Naive thymus-derived CD8-positive, alpha-beta T cell (primary cell): ENCODE data around the gene WDR19. TPM values are rescaled to one million over a fixed set of nuclear protein-coding genes. Genes with fewer than 3 reads are reported as not detected.
"Not testable (repeated sequence)": the region's sequence is repeated elsewhere in the genome, so short reads cannot be mapped to it uniquely, and the experiment has no call there.

Experiments used
- ATAC-seq, 2 donors: fragments of 150-1000 bp; cut with Tn5 transposase in 1 of 2; sonication (Bioruptor Pico), chemical (Tn5 transposase) in 1 of 2; 1 replicate in 1 of 2; 2 replicates in 1 of 2; pipeline ENCODE4 v1.10.0; 2021; ENCODE audit warnings: mild to moderate bottlenecking in 2 of 2, moderate library complexity in 2 of 2
- POLR2A ChIA-PET: fragments of 350-600 bp; sonication (Branson Sonifier 250); formaldehyde crosslinking; loops from one replicate; lab custom pipeline; 2021; ENCODE audit warnings: antibody characterized with exemption; lab: Charles Lee
- DNase-seq, 10 donors: peaks; one replicate each; pipeline versions ENCODE4 v3.0.0 to v3.0.0-alpha.2; 2020 to 2022
- H3K27ac Mint-ChIP-seq, 10 donors: one replicate each; pipeline ENCODE4 v1.8.0; 2020 to 2022; ENCODE audit warnings: mild to moderate bottlenecking in 10 of 10, mixed read lengths in 10 of 10, moderate library complexity in 4 of 10, inconsistent platforms in 1 of 10
- H3K27me3 Mint-ChIP-seq, 5 donors: one replicate each; pipeline ENCODE4 v1.8.0; 2021 to 2022; ENCODE audit warnings: mixed read lengths in 5 of 5
- H3K36me3 Mint-ChIP-seq, 3 donors: one replicate each; pipeline ENCODE4 v1.8.0; 2020 to 2022; ENCODE audit warnings: mixed read lengths in 3 of 3, mild to moderate bottlenecking in 2 of 3, inconsistent platforms in 1 of 3
- H3K4me1 Mint-ChIP-seq, 4 donors: one replicate each; pipeline ENCODE4 v1.8.0; 2021 to 2022; ENCODE audit warnings: mixed read lengths in 4 of 4
- H3K4me3 Mint-ChIP-seq, 10 donors: one replicate each; pipeline ENCODE4 v1.8.0; 2020 to 2022; ENCODE audit warnings: mild to moderate bottlenecking in 10 of 10, mixed read lengths in 10 of 10, moderate library complexity in 6 of 10, inconsistent platforms in 1 of 10
- H3K9me3 Mint-ChIP-seq, 9 donors: one replicate each; pipeline ENCODE4 v1.8.0; 2020 to 2022; ENCODE audit warnings: mixed read lengths in 9 of 9, mild to moderate bottlenecking in 3 of 9, inconsistent platforms in 1 of 9, moderate library complexity in 1 of 9
- polyA plus RNA-seq, 3 donors: library from polyadenylated mRNA; unstranded; fragments of 300-500 nt; fragmentation: Illumina TruSeq; gene quantifications; one replicate each; pipeline ENCODE4 v1.2.3, GENCODE V29; 2021
- total RNA-seq, 8 experiments: library from RNA in 2 of 8; stranded (reverse) in 2 of 8; gene quantifications; one replicate each; pipeline ENCODE4 v1.2.3 and lab custom pipeline; 2021 to 2026

The WDR19 gene
- total and polyA plus RNA-seq, 5 experiments from 2014 or later: 4.4 to 50.2 (median 9.1) TPM

- POLR2A ChIA-PET: no interaction called here
- peaks cover 0 to 37% (median 19%) of the 10 kb centered on the region in 3 donors for H3K36me3 Mint-ChIP-seq
Measured at GRCh38 chr4:39235021-39235420, 52.7 kb downstream of the WDR19 start.

GRCh38 chr4:39235696-39236095, 53.4 kb downstream of the WDR19 start:
- H3K4me1 Mint-ChIP-seq: no peaks in the 10 kb centered on the region
- peaks cover 0 to 37% (median 17%) of the 10 kb centered on the region in 3 donors for H3K36me3 Mint-ChIP-seq
- no peaks in the 10 kb centered on the region for H3K27me3 Mint-ChIP-seq
- H3K4me3 Mint-ChIP-seq: no peak overlapping the region
- no peaks in the 10 kb centered on the region for H3K9me3 Mint-ChIP-seq
- no peak for DNase-seq
- ATAC-seq: no peak
- H3K27ac Mint-ChIP-seq: no peak overlapping the region
- POLR2A ChIA-PET: no interaction called here

More at GRCh38 chr4:39235021-39235420, 52.7 kb downstream of the WDR19 start:
- H3K27ac Mint-ChIP-seq: no peak overlapping the region
- no peak for ATAC-seq
- H3K4me1 Mint-ChIP-seq: no peaks in the 10 kb centered on the region
- H3K4me3 Mint-ChIP-seq: no peak overlapping the region
- no peaks in the 10 kb centered on the region for H3K27me3 Mint-ChIP-seq
- no peak for DNase-seq
- H3K9me3 Mint-ChIP-seq: no peaks in the 10 kb centered on the region

- Mint-ChIP-seq H3K9me3 (no peaks in the 10 kb centered on the region), H3K27me3 (no peaks in the 10 kb centered on the region), H3K4me1 (no peaks in the 10 kb centered on the region), H3K36me3 (peaks cover 0 to 34% (median 18%) of the 10 kb centered on the region in 3 donors), H3K27ac (no peak overlapping the region), H3K4me3 (no peak overlapping the region)
- ATAC-seq (no peak), DNase-seq (no peak)
- POLR2A ChIA-PET: no interaction called here
Measured at GRCh38 chr4:39237179-39237578, 54.9 kb downstream of the WDR19 start.

DNA sequence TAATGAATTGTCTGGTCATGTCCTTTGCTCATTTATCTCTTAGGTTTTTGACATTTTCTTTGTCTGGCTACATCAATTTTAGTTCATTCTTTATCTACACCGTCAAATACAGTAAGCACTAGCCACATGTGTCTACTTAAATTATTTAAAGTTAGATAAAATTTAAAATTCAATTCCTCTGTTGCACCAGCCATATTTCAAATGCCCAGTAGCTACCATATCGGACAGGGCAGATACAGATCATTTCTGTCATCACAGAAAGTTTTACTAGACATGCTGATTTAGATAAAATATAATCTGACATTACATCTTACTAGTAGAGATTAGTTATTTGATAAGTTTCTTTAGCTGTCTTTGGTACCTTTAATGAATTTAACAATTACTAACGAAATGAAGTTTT, 61.1 kb downstream of the WDR19 start:
- Mint-ChIP-seq H3K36me3 (peaks cover 5 to 28% (median 24%) of the 10 kb centered on the region in 3 donors), H3K27me3 (no peaks in the 10 kb centered on the region), H3K4me1 (no peaks in the 10 kb centered on the region), H3K9me3 (peaks cover 0 to 14% (median 5%) of the 10 kb centered on the region in 9 donors), H3K27ac (no peak overlapping the region), H3K4me3 (no peak overlapping the region)
- DNase-seq (no peak), ATAC-seq (no peak)
- POLR2A ChIA-PET: no interaction called here

- peaks cover 0 to 2% (median 0%) of the 10 kb centered on the region in 9 donors for H3K9me3 Mint-ChIP-seq
- no peaks in the 10 kb centered on the region for H3K4me1 Mint-ChIP-seq
- H3K27me3 Mint-ChIP-seq: no peaks in the 10 kb centered on the region
- POLR2A ChIA-PET: no interaction called here
- peak overlapping the region in 1 of 10 donors; percentile 6 for H3K27ac Mint-ChIP-seq
- DNase-seq: no peak
- ATAC-seq: no peak
- peaks cover 13 to 30% (median 25%) of the 10 kb centered on the region in 3 donors for H3K36me3 Mint-ChIP-seq
- H3K4me3 Mint-ChIP-seq: no peak overlapping the region
Measured at GRCh38 chr4:39255266-39255665, 72.9 kb downstream of the WDR19 start.

DNA sequence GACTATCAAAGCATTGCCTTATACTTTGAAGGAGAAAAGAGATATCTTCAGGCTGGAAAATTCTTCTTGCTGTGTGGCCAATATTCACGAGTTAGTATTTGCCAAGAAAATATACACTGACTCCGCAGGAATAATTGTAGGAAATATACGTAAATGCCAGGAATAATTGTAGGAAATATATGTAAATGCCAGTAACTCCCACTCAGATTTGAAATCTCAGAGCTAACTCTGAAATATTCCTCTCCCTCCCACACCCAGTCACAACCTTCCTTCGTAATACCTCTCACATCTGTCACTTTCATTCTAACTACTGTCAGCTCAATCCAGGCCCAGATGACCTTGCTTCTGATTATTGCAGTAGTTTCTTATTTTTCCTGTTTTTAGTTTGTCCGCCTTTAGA, 73.5 kb downstream of the WDR19 start:
- POLR2A ChIA-PET: no interaction called here
- no peak overlapping the region for H3K4me3 Mint-ChIP-seq
- no peaks in the 10 kb centered on the region for H3K27me3 Mint-ChIP-seq
- no peaks in the 10 kb centered on the region for H3K4me1 Mint-ChIP-seq
- peak overlapping the region in 2 of 10 donors; percentile 3 to 39 for H3K27ac Mint-ChIP-seq
- ATAC-seq: no peak
- DNase-seq: no peak
- no peaks in the 10 kb centered on the region for H3K9me3 Mint-ChIP-seq
- peaks cover 13 to 34% (median 27%) of the 10 kb centered on the region in 3 donors for H3K36me3 Mint-ChIP-seq

- POLR2A ChIA-PET: interaction anchor here (0.6 kb wide), 1 partner anchor 116 kb away, joined by 3 read pairs; no protein-coding TSS in a partner anchor
- peak overlapping the region in 3 of 10 donors; percentile 11 to 57 (median 18) for H3K27ac Mint-ChIP-seq
- H3K4me1 Mint-ChIP-seq: no peaks in the 10 kb centered on the region
- no peaks in the 10 kb centered on the region for H3K27me3 Mint-ChIP-seq
- no peak overlapping the region for H3K4me3 Mint-ChIP-seq
- no peaks in the 10 kb centered on the region for H3K9me3 Mint-ChIP-seq
- no peak for DNase-seq
- H3K36me3 Mint-ChIP-seq: peaks cover 13 to 39% (median 31%) of the 10 kb centered on the region in 3 donors
- no peak for ATAC-seq
Measured at GRCh38 chr4:39256436-39256835, 74.1 kb downstream of the WDR19 start.

- H3K9me3 Mint-ChIP-seq: no peaks in the 10 kb centered on the region
- H3K4me3 Mint-ChIP-seq: no peak overlapping the region
- no peaks in the 10 kb centered on the region for H3K27me3 Mint-ChIP-seq
- POLR2A ChIA-PET: no interaction called here
- H3K4me1 Mint-ChIP-seq: peaks cover 0 to 5% (median 0%) of the 10 kb centered on the region in 4 donors
- no peak for DNase-seq
- H3K27ac Mint-ChIP-seq: no peak overlapping the region
- peaks cover 13 to 44% (median 40%) of the 10 kb centered on the region in 3 donors for H3K36me3 Mint-ChIP-seq
- no peak for ATAC-seq
Measured at GRCh38 chr4:39259571-39260330, 77.4 kb downstream of the WDR19 start.

DNA sequence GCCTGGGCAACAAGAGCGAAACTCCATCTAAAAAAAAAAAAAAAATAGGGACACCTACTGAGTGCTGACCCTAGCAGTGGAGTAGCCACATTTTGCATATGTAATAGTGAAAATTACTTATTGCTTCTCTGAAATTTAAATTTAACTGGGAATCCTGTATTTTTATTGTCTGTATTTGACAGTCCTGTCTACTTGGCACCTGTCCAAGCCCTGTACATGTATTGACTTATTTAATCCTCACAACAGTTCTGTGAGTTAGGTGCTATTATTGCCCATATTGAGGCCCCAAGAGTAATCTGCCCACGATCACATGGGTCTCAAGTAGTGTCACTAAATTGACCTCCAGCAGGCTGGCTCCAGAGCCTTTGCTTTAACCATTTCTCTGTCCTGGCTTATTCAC, 81.6 kb downstream of the WDR19 start:
- POLR2A ChIA-PET: no interaction called here
- Mint-ChIP-seq H3K4me3 (no peak overlapping the region), H3K27ac (peak overlapping the region in 1 of 10 donors; percentile 14), H3K36me3 (peaks cover 7 to 48% (median 47%) of the 10 kb centered on the region in 3 donors), H3K4me1 (peaks cover 0 to 5% (median 0%) of the 10 kb centered on the region in 4 donors), H3K27me3 (no peaks in the 10 kb centered on the region), H3K9me3 (no peaks in the 10 kb centered on the region)
- no peak for ATAC-seq
- DNase-seq: no peak

DNA sequence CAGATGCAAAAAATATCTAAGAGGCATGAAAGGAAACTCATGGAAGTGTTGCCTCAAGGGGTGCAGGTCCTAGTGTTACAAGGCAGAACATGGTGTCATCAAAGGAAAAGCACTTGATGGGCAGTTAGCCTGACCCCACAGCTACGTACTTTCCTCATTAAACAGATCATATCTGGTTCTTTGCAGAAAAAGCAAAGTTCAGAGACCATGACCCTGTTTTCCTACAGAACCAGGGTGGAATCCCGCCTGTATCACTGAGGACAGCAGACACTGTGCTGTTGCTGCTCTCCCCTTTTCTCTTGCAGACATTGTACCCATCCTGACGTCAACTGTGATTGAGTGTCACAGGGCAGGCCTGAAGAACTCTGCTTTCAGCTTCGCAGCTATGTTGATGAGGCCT, 92.2 kb downstream of the WDR19 start:
- H3K36me3 Mint-ChIP-seq: peaks cover 0 to 68% (median 52%) of the 10 kb centered on the region in 3 donors
- no peak for DNase-seq
- ATAC-seq: no peak
- POLR2A ChIA-PET: no interaction called here
- H3K4me3 Mint-ChIP-seq: no peak overlapping the region
- no peaks in the 10 kb centered on the region for H3K9me3 Mint-ChIP-seq
- no peak overlapping the region for H3K27ac Mint-ChIP-seq
- H3K4me1 Mint-ChIP-seq: no peaks in the 10 kb centered on the region
- H3K27me3 Mint-ChIP-seq: no peaks in the 10 kb centered on the region

DNA sequence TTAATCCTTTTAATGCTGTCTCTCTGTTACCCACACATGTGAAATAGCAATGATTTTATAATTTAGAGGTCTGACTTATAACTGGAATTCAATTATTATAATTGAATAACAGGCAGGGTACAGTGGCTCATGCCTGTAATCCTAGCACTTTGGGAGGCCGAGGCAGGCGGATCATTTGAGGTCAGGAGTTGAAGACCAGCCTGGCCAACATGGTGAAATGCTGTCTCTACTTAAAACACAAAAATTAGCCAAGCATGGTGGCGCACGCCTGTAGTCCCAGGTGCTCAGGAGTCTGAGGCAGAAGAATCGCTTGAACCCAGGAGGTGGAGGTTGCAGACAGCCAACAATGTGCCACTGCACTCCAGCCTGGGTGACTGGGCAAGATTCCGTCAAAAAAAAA, 95.3 kb downstream of the WDR19 start:
- ATAC-seq, H3K9me3 Mint-ChIP-seq, H3K27me3 Mint-ChIP-seq, POLR2A ChIA-PET, H3K4me1 Mint-ChIP-seq, DNase-seq, H3K4me3 Mint-ChIP-seq: not testable (repeated sequence)
- H3K36me3 Mint-ChIP-seq: peaks cover 0 to 58% (median 43%) of the 10 kb centered on the region in 3 donors
- H3K27ac Mint-ChIP-seq: peak overlapping the region in 1 of 10 donors; percentile 55

GRCh38 chr4:39278476-39278875, 96.1 kb downstream of the WDR19 start:
- Mint-ChIP-seq H3K4me3 (no peak overlapping the region), H3K27ac (peak overlapping the region in 2 of 10 donors; percentile 24 to 55), H3K4me1 (no peaks in the 10 kb centered on the region), H3K36me3 (peaks cover 0 to 50% (median 39%) of the 10 kb centered on the region in 3 donors), H3K9me3 (no peaks in the 10 kb centered on the region), H3K27me3 (no peaks in the 10 kb centered on the region)
- no peak for ATAC-seq
- POLR2A ChIA-PET: no interaction called here
- DNase-seq: no peak

DNA sequence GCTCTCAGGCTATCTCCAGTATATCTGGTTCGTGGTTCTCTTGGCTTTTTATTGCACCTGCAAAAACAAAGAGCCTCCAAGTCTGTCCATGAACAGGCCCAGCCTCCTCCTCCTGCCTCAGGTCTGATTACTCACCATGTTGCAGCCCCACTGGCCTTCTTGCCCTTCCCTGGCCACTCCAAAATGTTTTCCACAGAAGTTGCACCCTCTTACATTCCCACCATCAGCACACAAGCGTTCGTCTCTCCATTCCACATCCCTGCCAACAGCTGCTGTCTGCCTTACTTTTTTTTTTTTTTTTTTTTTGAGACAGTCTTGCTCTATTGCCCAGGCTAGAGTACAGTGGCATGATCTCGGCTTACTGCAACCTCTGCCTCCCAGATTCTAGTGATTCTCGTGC, 97.1 kb downstream of the WDR19 start:
- Mint-ChIP-seq H3K27me3 (no peaks in the 10 kb centered on the region), H3K36me3 (peaks cover 0 to 45% (median 31%) of the 10 kb centered on the region in 3 donors), H3K4me3 (no peak overlapping the region), H3K9me3 (no peaks in the 10 kb centered on the region), H3K27ac (peak overlapping the region in 1 of 10 donors; percentile 63), H3K4me1 (no peaks in the 10 kb centered on the region)
- ATAC-seq (no peak), DNase-seq (no peak)
- POLR2A ChIA-PET: no interaction called here
